ENCODE results near the gene LMX1A. TPM values are rescaled to one million over a fixed set of nuclear protein-coding genes. Genes with fewer than 3 reads are reported as not detected.

Gene LMX1A
- polyA plus RNA-seq, 1 donor (not counting 4 experiments of a cell fraction or from before 2014, with no cell fraction given) = not detected

- Histone ChIP-seq H3K9me1 (ENCODE audit: control insufficient read depth, extremely low read depth, insufficient read depth, low read length) (no peaks in the 10 kb centered on the region), H3K4me2 (ENCODE audit: control insufficient read depth, extremely low read depth, insufficient read depth, low read depth, low read length) (peak overlapping the region; percentile 67), H3K4me1 (ENCODE audit: control insufficient read depth, extremely low read depth, insufficient read depth, low read length) (peaks cover 24% of the 10 kb centered on the region), H4K20me1 (ENCODE audit: control insufficient read depth, extremely low read depth, insufficient read depth, low read length) (no peaks in the 10 kb centered on the region), H3K9ac (ENCODE audit: control insufficient read depth, extremely low read depth, insufficient read depth, low read length) (peak overlapping the region; percentile 13), H2AFZ (ENCODE audit: control insufficient read depth, low read length) (peak overlapping the region; percentile 59), H3K79me2 (ENCODE audit: control insufficient read depth, insufficient read depth, low read length) (no peaks in the 10 kb centered on the region), H3K27me3 (ENCODE audit: control insufficient read depth, extremely low read depth, insufficient read depth, low read length) (peaks cover 9% of the 10 kb centered on the region), H3K36me3 (ENCODE audit: control insufficient read depth in 2 of 2, extremely low read depth in 1 of 2, insufficient read depth in 2 of 2, low read length in 2 of 2) (no peaks in the 10 kb centered on the region), H3K27ac (ENCODE audit: control insufficient read depth, insufficient read depth, low read length) (peak overlapping the region; percentile 39), H3K4me3 (ENCODE audit: control insufficient read depth in 2 of 3, extremely low read depth in 1 of 3, insufficient read depth in 2 of 3, low read depth in 1 of 3, low read length in 3 of 3) (no peak overlapping the region), H3K9me3 (ENCODE audit: control insufficient read depth, low read depth, low read length) (no peaks in the 10 kb centered on the region)
- dilution Hi-C loops (cut with MboI; ENCODE audit: extremely low pct_ligation_motif_present, low sequenced_read_pairs) = no loop called here
- TF ChIP-seq EZH2 (IDR thresholded peaks at IDR 0.05; ENCODE audit: low read length) = no peak
- TF ChIP-seq, protein P1, sequence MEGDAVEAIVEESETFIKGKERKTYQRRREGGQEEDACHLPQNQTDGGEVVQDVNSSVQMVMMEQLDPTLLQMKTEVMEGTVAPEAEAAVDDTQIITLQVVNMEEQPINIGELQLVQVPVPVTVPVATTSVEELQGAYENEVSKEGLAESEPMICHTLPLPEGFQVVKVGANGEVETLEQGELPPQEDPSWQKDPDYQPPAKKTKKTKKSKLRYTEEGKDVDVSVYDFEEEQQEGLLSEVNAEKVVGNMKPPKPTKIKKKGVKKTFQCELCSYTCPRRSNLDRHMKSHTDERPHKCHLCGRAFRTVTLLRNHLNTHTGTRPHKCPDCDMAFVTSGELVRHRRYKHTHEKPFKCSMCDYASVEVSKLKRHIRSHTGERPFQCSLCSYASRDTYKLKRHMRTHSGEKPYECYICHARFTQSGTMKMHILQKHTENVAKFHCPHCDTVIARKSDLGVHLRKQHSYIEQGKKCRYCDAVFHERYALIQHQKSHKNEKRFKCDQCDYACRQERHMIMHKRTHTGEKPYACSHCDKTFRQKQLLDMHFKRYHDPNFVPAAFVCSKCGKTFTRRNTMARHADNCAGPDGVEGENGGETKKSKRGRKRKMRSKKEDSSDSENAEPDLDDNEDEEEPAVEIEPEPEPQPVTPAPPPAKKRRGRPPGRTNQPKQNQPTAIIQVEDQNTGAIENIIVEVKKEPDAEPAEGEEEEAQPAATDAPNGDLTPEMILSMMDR (optimal IDR thresholded peaks at IDR 0.05 in 1 of 3, IDR thresholded peaks at IDR 0.05 in 1 of 3, conservative IDR thresholded peaks at IDR 0.05 in 1 of 3; ENCODE audit: extremely low read depth in 1 of 3, insufficient read depth in 2 of 3, low read length in 3 of 3) = no peak
- peak; percentile 94 for FAIRE-seq
- peak; percentile 66 for DNase-seq (ENCODE audit: low read depth, low spot score)
Measured at GRCh38 chr1:165162671-165163241, 193.8 kb downstream of the LMX1A start.

- dilution Hi-C loops (cut with MboI; ENCODE audit: extremely low pct_ligation_motif_present, low sequenced_read_pairs) = no loop called here
- peaks cover 13% of the 10 kb centered on the region for H3K27me3 ChIP-seq (ENCODE audit: control insufficient read depth, extremely low read depth, insufficient read depth, low read length)
- H3K36me3 ChIP-seq (ENCODE audit: control insufficient read depth in 2 of 2, extremely low read depth in 1 of 2, insufficient read depth in 2 of 2, low read length in 2 of 2) = no peaks in the 10 kb centered on the region
- H3K27ac ChIP-seq (ENCODE audit: control insufficient read depth, insufficient read depth, low read length) = no peak overlapping the region
- H3K4me2 ChIP-seq (ENCODE audit: control insufficient read depth, extremely low read depth, insufficient read depth, low read depth, low read length) = no peak overlapping the region
- no peak overlapping the region for H2AFZ ChIP-seq (ENCODE audit: control insufficient read depth, low read length)
- DNase-seq (ENCODE audit: low read depth, low spot score) = no peak
- TF ChIP-seq, protein P1 (optimal IDR thresholded peaks at IDR 0.05 in 1 of 3, IDR thresholded peaks at IDR 0.05 in 1 of 3, conservative IDR thresholded peaks at IDR 0.05 in 1 of 3; ENCODE audit: extremely low read depth in 1 of 3, insufficient read depth in 2 of 3, low read length in 3 of 3) = no peak
- no peak for TF ChIP-seq EZH2 (IDR thresholded peaks at IDR 0.05; ENCODE audit: low read length)
- H3K9me1 ChIP-seq (ENCODE audit: control insufficient read depth, extremely low read depth, insufficient read depth, low read length) = no peaks in the 10 kb centered on the region
- no peaks in the 10 kb centered on the region for H3K9me3 ChIP-seq (ENCODE audit: control insufficient read depth, low read depth, low read length)
- no peaks in the 10 kb centered on the region for H3K79me2 ChIP-seq (ENCODE audit: control insufficient read depth, insufficient read depth, low read length)
- H3K4me3 ChIP-seq (ENCODE audit: control insufficient read depth in 2 of 3, extremely low read depth in 1 of 3, insufficient read depth in 2 of 3, low read depth in 1 of 3, low read length in 3 of 3) = no peak overlapping the region
- no peaks in the 10 kb centered on the region for H4K20me1 ChIP-seq (ENCODE audit: control insufficient read depth, extremely low read depth, insufficient read depth, low read length)
- FAIRE-seq = peak; percentile 46
- H3K9ac ChIP-seq (ENCODE audit: control insufficient read depth, extremely low read depth, insufficient read depth, low read length) = no peak overlapping the region
- H3K4me1 ChIP-seq (ENCODE audit: control insufficient read depth, extremely low read depth, insufficient read depth, low read length) = peaks cover 24% of the 10 kb centered on the region
Measured at GRCh38 chr1:165161130-165161529, 195.4 kb downstream of the LMX1A start.

Measured in keratinocyte (primary cell).